Left lung (tissue), 10 donors: ENCODE data around the gene CCN2. TPM values are rescaled to one million over a fixed set of nuclear protein-coding genes. Genes with fewer than 3 reads are reported as not detected.

Source experiments
- ATAC-seq: fragments of 200-7000 bp; cut with Tn5 transposase; one replicate; pipeline ENCODE4 v1.9.1; 2020; ENCODE audit warnings: moderate library complexity
- DNase-seq, 4 donors: peaks; one replicate each; pipeline ENCODE4 v3.0.0-alpha.2; 2013 to 2020
- H3K27ac ChIP-seq, 2 donors: fragments of 200-600 bp; sonication (generic) in 1 of 2; one replicate each; pipeline versions ENCODE4 v1.5.0 to v1.8.0; 2020 to 2021
- H3K27me3 ChIP-seq, 2 donors: fragments of 200-600 bp; sonication (generic) in 1 of 2; one replicate each; pipeline versions ENCODE4 v1.5.0 to v1.8.0; 2020 to 2021
- H3K36me3 ChIP-seq, 2 donors: fragments of 200-600 bp; sonication (generic) in 1 of 2; one replicate each; pipeline versions ENCODE4 v1.5.0 to v1.8.0; 2020 to 2021
- H3K4me1 ChIP-seq, 2 donors: fragments of 200-600 bp; one replicate each; pipeline ENCODE4 v1.8.0; 2021
- H3K4me3 ChIP-seq, 2 donors: fragments of 200-600 bp; sonication (generic) in 1 of 2; one replicate each; pipeline versions ENCODE4 v1.5.0 to v1.8.0; 2020 to 2021; ENCODE audit warnings: mild to moderate bottlenecking in 1 of 2
- H3K9me3 ChIP-seq, 2 donors: fragments of 200-600 bp; sonication (generic) in 1 of 2; one replicate each; pipeline versions ENCODE4 v1.5.0 to v1.8.0; 2020 to 2021
- CTCF ChIP-seq, 2 donors: fragments of 200-600 bp; sonication (generic) in 1 of 2; IDR thresholded peaks; one replicate each; pipeline versions ENCODE4 v1.5.0 to v1.8.0; 2021; ENCODE audit warnings: antibody characterized with exemption in 2 of 2
- intact Hi-C, 2 donors: fragments of 100-400 bp; cut with DNase I; formaldehyde crosslinking; loops; one replicate each; pipeline versions ENCODE4 v1.11.2 to v1.14.2; 2022
- polyA plus RNA-seq, 6 donors: library from polyadenylated mRNA; unstranded; fragments of 120-200 nt; gene quantifications; one replicate each; pipeline ENCODE4 v1.2.1, GENCODE V29; 2013; ENCODE audit not compliant: insufficient read length in 6 of 6
- total RNA-seq, 2 donors: library from RNA; stranded (reverse); fragmentation: NEBNext Ultra II Directional; extraction: Animal tissue kit (Norgen Biotek cat#: 25700); gene quantifications; one replicate each; pipeline ENCODE4 v1.2.1, GENCODE V29; 2021
- donor health status: DM: no; HTN: yes; CAD: no.
- donor health status: DM: no; HTN: no; CAD: no.

The CCN2 gene
- total and polyA plus RNA-seq, 8 donors: 11.6 to 282 (median 85.2) TPM

DNA sequence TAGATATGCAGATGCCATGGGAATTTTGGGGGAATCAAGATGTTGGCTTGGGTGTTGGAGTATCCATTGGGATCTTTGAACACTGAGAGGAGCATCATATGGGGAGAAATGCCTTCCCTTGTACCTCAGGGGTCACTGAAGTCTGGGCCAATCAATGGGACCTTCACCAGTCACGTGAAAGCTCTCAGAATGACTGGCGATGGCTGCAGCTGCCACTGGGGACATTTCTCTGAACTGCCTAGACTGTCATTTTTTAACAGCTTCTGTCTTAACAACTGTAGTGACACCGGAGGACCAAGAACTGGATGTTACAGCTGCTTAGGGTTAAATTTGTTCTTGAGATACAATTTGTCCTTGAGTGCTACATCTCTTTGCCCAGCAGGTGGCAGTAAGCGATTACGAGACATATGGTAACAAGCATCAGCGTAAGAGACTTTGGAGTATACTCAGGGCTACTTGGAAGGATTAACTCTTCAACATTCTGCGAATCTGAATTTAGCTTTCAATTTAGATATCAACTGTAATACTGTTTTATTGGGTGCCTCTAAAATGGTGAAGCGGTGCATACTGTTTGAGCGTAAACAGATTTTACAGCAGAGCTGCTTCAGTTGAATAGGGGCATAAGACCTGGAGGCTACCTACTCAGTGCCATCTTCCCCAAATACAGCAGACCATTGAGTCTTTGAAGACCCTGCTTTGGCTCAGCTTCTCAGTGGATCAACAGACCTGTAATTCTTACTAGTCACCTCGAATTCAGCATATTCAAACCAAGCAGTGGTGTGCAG, 36.0 kb downstream of the CCN2 start:
- no peaks in the 10 kb centered on the region for H3K36me3 ChIP-seq
- H3K4me3 ChIP-seq: no peak overlapping the region
- H3K27ac ChIP-seq: no peak overlapping the region
- H3K4me1 ChIP-seq: no peaks in the 10 kb centered on the region
- ATAC-seq (peak; percentile 95), DNase-seq (peak in 2 of 4 donors; percentile 51 to 80)
- intact Hi-C loops: loop anchor here in 1 of 2 donors (5.0 kb wide), 1 partner anchor 223 kb away; no protein-coding TSS in a partner anchor
- H3K9me3 ChIP-seq: no peaks in the 10 kb centered on the region
- H3K27me3 ChIP-seq: peaks cover 11 to 61% of the 10 kb centered on the region in 2 donors
- TF ChIP-seq CTCF (IDR thresholded peaks at IDR 0.05): peak; percentile 57 to 84

DNA sequence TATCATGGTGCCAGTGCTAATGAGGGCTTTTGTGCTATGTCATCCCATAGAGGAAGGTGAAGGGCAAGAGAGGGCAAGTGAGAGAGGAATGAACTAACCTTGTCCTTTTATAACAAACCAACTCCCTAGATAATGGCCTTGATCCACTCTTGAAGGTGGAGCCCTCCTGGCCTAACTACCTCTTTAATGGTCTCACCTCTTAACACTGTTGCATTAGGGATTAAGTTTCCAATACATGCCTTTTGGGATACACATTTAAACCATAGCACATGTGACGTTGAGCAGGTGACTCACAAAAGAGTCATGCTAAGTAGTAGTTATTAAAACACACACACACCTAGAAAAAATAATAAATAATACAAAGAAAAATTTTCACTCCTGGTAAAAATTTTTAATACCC, 36.9 kb downstream of the CCN2 start:
- Histone ChIP-seq H3K9me3 (no peaks in the 10 kb centered on the region), H3K4me3 (no peak overlapping the region), H3K27ac (no peak overlapping the region), H3K36me3 (no peaks in the 10 kb centered on the region), H3K4me1 (no peaks in the 10 kb centered on the region), H3K27me3 (peaks cover 11 to 61% of the 10 kb centered on the region in 2 donors)
- DNase-seq (no peak), ATAC-seq (no peak)
- no peak for TF ChIP-seq CTCF (IDR thresholded peaks at IDR 0.05)
- intact Hi-C loops: loop anchor here in 1 of 2 donors (5.0 kb wide), 1 partner anchor 222 kb away; no protein-coding TSS in a partner anchor

GRCh38 chr6:131911951-131912350, 39.2 kb downstream of the CCN2 start:
- ATAC-seq (no peak), DNase-seq (no peak)
- no peak overlapping the region for H3K27ac ChIP-seq
- H3K4me3 ChIP-seq: no peak overlapping the region
- H3K36me3 ChIP-seq: no peaks in the 10 kb centered on the region
- no peaks in the 10 kb centered on the region for H3K4me1 ChIP-seq
- intact Hi-C loops: loop anchor here in 1 of 2 donors (5.0 kb wide), 1 partner anchor 220 kb away; no protein-coding TSS in a partner anchor
- peaks cover 11 to 56% of the 10 kb centered on the region in 2 donors for H3K27me3 ChIP-seq
- TF ChIP-seq CTCF (IDR thresholded peaks at IDR 0.05): no peak
- no peaks in the 10 kb centered on the region for H3K9me3 ChIP-seq

DNA sequence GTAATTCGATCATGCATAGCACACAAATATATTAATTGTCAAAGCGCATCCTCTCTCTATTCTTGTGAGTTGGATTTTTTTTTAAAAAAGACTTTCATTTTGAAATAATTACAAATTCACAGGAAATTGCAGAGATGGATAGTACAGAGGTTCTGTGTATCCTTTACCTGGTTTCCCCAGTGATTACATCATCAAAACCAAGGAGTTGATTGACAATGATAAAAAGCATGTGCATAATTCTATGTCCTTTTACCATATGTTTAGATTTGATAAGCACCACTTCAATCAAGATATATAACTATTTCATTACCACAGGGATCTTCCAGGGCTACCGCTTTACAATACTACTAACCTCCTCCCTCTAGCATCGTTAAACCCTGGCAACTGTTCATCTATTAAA, 40.2 kb downstream of the CCN2 start:
- no peak for DNase-seq
- no peak overlapping the region for H3K4me3 ChIP-seq
- no peaks in the 10 kb centered on the region for H3K9me3 ChIP-seq
- H3K27ac ChIP-seq: no peak overlapping the region
- intact Hi-C loops: loop anchor here in 1 of 2 donors (5.0 kb wide), 1 partner anchor 219 kb away; no protein-coding TSS in a partner anchor
- TF ChIP-seq CTCF (IDR thresholded peaks at IDR 0.05): no peak
- H3K4me1 ChIP-seq: no peaks in the 10 kb centered on the region
- H3K27me3 ChIP-seq: peaks cover 11 to 56% of the 10 kb centered on the region in 2 donors
- no peak for ATAC-seq
- H3K36me3 ChIP-seq: no peaks in the 10 kb centered on the region

GRCh38 chr6:131910219-131910589, 41.0 kb downstream of the CCN2 start:
- H3K4me1 ChIP-seq: no peaks in the 10 kb centered on the region
- intact Hi-C loops: loop anchor here in 1 of 2 donors (5.0 kb wide), 1 partner anchor 218 kb away; no protein-coding TSS in a partner anchor
- no peaks in the 10 kb centered on the region for H3K9me3 ChIP-seq
- H3K27ac ChIP-seq: no peak overlapping the region
- no peak overlapping the region for H3K4me3 ChIP-seq
- ATAC-seq: no peak
- peaks cover 11 to 50% of the 10 kb centered on the region in 2 donors for H3K27me3 ChIP-seq
- no peak for DNase-seq
- no peaks in the 10 kb centered on the region for H3K36me3 ChIP-seq
- TF ChIP-seq CTCF (IDR thresholded peaks at IDR 0.05): peak in 1 of 2 donors; percentile 45
